Esophagus squamous epithelium (tissue), 5 donors: ENCODE data around the gene TNP1. TPM values are rescaled to one million over a fixed set of nuclear protein-coding genes. Genes with fewer than 3 reads are reported as not detected.

Source experiments
- DNase-seq: peaks from one replicate; lab custom pipeline; 2025; lab: John Stamatoyannopoulos, UW
- H3K27ac ChIP-seq, 4 donors: fragments of 200-600 bp; sonication (generic); one replicate each; pipeline ENCODE4 v1.5.1; 2016 to 2019; ENCODE audit warnings: mild to moderate bottlenecking in 1 of 4
- H3K27me3 ChIP-seq, 4 donors: fragments of 200-600 bp; sonication (generic); 1 replicate in 3 of 4; 2 replicates in 1 of 4; pipeline versions ENCODE4 v1.5.1 to v1.6.0; 2017 to 2021; ENCODE audit warnings: antibody characterized with exemption in 1 of 4
- H3K36me3 ChIP-seq, 3 donors: fragments of 200-600 bp; sonication (generic); one replicate each; pipeline ENCODE4 v1.5.1; 2016 to 2019
- H3K4me1 ChIP-seq, 3 donors: fragments of 200-600 bp; sonication (generic); one replicate each; pipeline ENCODE4 v1.5.1; 2017 to 2019
- H3K4me3 ChIP-seq, 4 donors: fragments of 200-600 bp; sonication (generic); 1 replicate in 3 of 4; 2 replicates in 1 of 4; pipeline ENCODE4 v1.5.1; 2016 to 2019; ENCODE audit warnings: mild to moderate bottlenecking in 2 of 4, moderate library complexity in 1 of 4
- H3K9me3 ChIP-seq, 3 donors: fragments of 200-600 bp; sonication (generic); one replicate each; pipeline ENCODE4 v1.5.1; 2016 to 2019
- CTCF ChIP-seq, 6 experiments: fragments of 450-650 bp in 4 of 6; fragments of 200-600 bp in 2 of 6; sonication (generic) in 2 of 6; IDR thresholded peaks; one replicate each; pipeline ENCODE4 v1.5.1; 2016 to 2019; ENCODE audit warnings: antibody characterized with exemption in 6 of 6, mild to moderate bottlenecking in 4 of 6, moderate library complexity in 4 of 6
- POLR2A ChIP-seq, 4 donors: fragments of 450-650 bp; IDR thresholded peaks; one replicate each; pipeline ENCODE4 v1.6.1; 2017; ENCODE audit warnings: antibody characterized with exemption in 4 of 4, mild to moderate bottlenecking in 4 of 4, moderate library complexity in 3 of 4
- WGBS, 2 donors: methylation state at CpG; one replicate each; pipeline ENCODE4 v1.1.5; 2018; 5-methylcytosine and 5-hydroxymethylcytosine counted together
- intact Hi-C: fragments of 100-400 bp; cut with DNase I; formaldehyde crosslinking; loops from one replicate; pipeline ENCODE4 v1.15.0; 2022
- total RNA-seq, 4 donors: library from RNA; depleted of rRNA; stranded (reverse); fragments of >200 nt; gene quantifications; one replicate each; pipeline ENCODE4 v1.1.0, GENCODE V29; 2016
- donor health status: DM: yes; HTN: yes; CAD: no.

Gene TNP1
- total RNA-seq, 4 donors from 2014 or later: not detected

- no peak for DNase-seq
- TF ChIP-seq CTCF (IDR thresholded peaks at IDR 0.05) (no peak), POLR2A (IDR thresholded peaks at IDR 0.05) (no peak)
- H3K9me3 ChIP-seq: no peaks in the 10 kb centered on the region
- intact Hi-C loops: no loop called here
- H3K36me3 ChIP-seq: no peaks in the 10 kb centered on the region
- 87 to 91% methylated on average over 5 to 6 of the region's 6 CpGs for WGBS, 2 donors
- no peaks in the 10 kb centered on the region for H3K27me3 ChIP-seq
- H3K4me3 ChIP-seq: no peak overlapping the region
- H3K4me1 ChIP-seq: peaks cover 0 to 16% (median 6%) of the 10 kb centered on the region in 3 donors
- H3K27ac ChIP-seq: peak overlapping the region in 1 of 4 donors; percentile 2
Observed at GRCh38 chr2:216882876-216883275, 23.0 kb upstream of the TNP1 start.

GRCh38 chr2:216881411-216881810 lies 21.5 kb upstream of the TNP1 start:
- no peak for TF ChIP-seq CTCF (IDR thresholded peaks at IDR 0.05)
- no peak for TF ChIP-seq POLR2A (IDR thresholded peaks at IDR 0.05)
- Histone ChIP-seq H3K4me3 (no peak overlapping the region), H3K9me3 (no peaks in the 10 kb centered on the region), H3K27me3 (no peaks in the 10 kb centered on the region), H3K36me3 (no peaks in the 10 kb centered on the region), H3K4me1 (peaks cover 0 to 16% (median 6%) of the 10 kb centered on the region in 3 donors), H3K27ac (no peak overlapping the region)
- intact Hi-C loops: no loop called here
- WGBS, 2 donors: 64 to 94% methylated on average over 4 of the region's 4 CpGs
- DNase-seq: no peak

- no peaks in the 10 kb centered on the region for H3K9me3 ChIP-seq
- no peak overlapping the region for H3K4me3 ChIP-seq
- H3K27ac ChIP-seq: peak overlapping the region in 2 of 4 donors; percentile 46 to 50
- DNase-seq: no peak
- H3K4me1 ChIP-seq: peaks cover 0 to 16% (median 6%) of the 10 kb centered on the region in 3 donors
- intact Hi-C loops: no loop called here
- no peaks in the 10 kb centered on the region for H3K36me3 ChIP-seq
- 51 to 69% methylated on average over 3 to 6 of the region's 7 CpGs for WGBS, 2 donors
- no peak for TF ChIP-seq POLR2A (IDR thresholded peaks at IDR 0.05)
- no peak for TF ChIP-seq CTCF (IDR thresholded peaks at IDR 0.05)
- H3K27me3 ChIP-seq: no peaks in the 10 kb centered on the region
Observed at GRCh38 chr2:216880509-216881184, 20.8 kb upstream of the TNP1 start.

- DNase-seq: no peak
- Histone ChIP-seq H3K4me3 (no peak overlapping the region), H3K27ac (peak overlapping the region in 2 of 4 donors; percentile 46 to 50), H3K4me1 (peaks cover 0 to 16% (median 6%) of the 10 kb centered on the region in 3 donors), H3K27me3 (no peaks in the 10 kb centered on the region), H3K36me3 (no peaks in the 10 kb centered on the region), H3K9me3 (no peaks in the 10 kb centered on the region)
- TF ChIP-seq POLR2A (IDR thresholded peaks at IDR 0.05) (no peak), CTCF (IDR thresholded peaks at IDR 0.05) (no peak)
- WGBS, 2 donors: 77 to 86% methylated on average over 6 of the region's 6 CpGs
- intact Hi-C loops: no loop called here
Observed at GRCh38 chr2:216879727-216880508, 20.1 kb upstream of the TNP1 start.

- Histone ChIP-seq H3K4me1 (peaks cover 0 to 16% (median 3%) of the 10 kb centered on the region in 3 donors), H3K27ac (no peak overlapping the region), H3K36me3 (no peaks in the 10 kb centered on the region), H3K9me3 (no peaks in the 10 kb centered on the region), H3K4me3 (no peak overlapping the region), H3K27me3 (no peaks in the 10 kb centered on the region)
- WGBS, 2 donors: 89 to 96% methylated on average over 5 of the region's 5 CpGs
- intact Hi-C loops: no loop called here
- no peak for DNase-seq
- TF ChIP-seq CTCF (IDR thresholded peaks at IDR 0.05): no peak
- no peak for TF ChIP-seq POLR2A (IDR thresholded peaks at IDR 0.05)
Observed at GRCh38 chr2:216878072-216878471, 18.2 kb upstream of the TNP1 start.
